ENCODE measurements around the gene KCNC1.

KCNC1 gene

DNA sequence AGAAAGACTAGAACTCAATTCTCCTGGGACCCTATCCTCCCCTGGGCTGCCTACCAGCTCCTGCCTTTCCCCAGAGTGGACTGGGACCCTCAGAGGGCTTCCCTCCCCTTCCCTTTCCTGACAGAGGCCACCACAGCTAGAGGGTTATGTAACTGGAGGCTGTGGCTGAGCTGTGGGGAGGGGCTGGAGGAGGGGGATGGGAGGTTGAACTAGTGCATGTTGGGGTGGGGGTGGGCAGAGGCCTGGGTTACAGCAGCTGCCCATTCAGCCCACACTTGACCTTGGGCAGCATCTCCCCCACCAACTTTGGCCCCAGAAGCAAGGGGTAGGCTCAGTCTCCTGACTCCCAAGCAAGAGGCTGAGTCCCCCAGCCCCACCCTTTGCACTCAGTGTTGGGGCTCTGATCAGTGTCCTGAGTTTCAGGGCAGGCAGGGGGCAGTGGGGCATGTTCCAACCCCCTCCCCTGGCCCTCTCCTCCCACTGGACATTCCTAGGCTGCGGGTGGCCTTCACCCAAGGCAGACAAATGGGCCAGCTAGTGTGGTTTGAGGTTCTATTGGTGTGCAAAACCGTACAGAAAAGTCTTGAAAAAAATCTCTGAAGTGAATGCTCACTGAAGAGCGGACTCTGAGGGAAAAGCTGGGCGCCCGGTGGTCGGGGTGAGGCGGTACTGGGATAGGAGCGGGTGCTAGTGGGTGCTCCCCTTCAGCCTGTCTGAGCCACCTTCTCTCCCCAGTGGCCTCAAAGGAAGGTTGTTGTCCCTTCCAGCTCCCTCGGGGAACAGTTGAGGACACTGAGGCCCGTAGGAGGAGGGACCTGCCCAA lies 3.8 kb downstream of the KCNC1 start:
- no peak for DNase-seq

DNA sequence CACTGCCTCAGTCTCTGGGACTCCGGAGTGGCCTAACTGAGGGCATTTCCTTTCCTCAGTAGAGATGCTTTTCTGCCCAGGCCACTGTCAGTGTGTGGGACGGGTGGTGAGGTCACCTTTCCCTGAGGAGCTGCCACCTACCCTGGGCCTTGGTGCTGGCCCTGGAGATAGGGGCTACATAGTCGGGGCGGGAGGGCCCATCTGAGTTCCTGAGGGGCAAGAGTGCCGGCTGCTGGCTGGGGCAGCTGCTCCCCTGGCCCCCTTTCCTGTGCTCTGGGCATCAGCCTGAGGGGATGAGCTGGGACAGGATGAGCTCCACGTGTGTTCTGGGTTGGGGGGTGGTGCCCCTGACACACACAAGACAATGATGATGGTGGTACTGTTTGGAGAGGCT lies 5.4 kb downstream of the KCNC1 start:
- DNase-seq = no peak

DNA sequence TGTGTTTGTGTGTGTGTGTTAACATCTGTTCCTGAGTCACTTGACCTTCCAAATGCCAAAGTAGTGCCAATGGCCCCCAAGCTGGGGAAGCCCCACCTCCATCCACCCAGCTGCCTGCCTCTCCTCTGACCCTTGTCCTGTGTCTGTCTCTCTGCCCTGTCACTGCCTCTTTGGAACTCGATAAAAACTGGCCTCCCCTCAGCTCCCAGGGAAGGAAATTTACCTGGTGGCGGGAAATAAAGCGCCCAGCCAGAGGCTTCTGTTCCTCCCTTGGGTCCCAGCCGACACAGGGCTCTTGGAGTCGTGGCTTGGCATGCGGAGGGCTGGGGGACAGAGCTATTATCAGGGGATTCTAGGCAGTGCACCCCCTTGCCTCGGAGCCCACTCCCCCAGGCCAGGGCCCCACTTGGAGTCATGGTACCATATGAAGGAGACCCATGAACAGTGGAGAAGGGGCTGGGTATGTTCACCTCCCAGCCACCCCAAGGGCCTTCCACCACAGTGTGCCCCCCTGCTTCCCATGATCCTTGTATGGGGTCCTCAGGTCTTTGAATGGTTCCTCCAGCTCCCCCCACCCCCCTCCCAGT lies 6.2 kb downstream of the KCNC1 start:
- DNase-seq = no peak

DNA sequence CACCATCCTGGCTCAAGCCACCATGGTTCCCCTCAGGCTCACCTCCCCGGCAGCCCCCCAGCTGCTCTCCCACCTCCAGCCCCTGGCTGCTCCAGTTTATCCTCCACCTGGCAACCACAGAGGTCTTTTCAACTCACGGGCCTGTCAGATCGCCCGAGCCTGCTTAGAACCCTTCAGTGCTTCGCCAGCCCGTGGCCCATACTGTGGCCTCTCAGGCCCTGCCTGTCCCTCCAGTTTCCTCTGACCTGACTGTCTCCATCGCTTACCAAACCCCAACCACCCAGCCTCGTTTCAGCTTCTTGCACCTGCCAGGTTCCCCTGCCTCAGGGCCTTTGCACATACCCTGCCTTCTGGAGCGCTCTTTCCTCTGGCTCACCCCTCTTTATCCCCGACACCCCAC lies 6.9 kb downstream of the KCNC1 start:
- no peak for DNase-seq

DNA sequence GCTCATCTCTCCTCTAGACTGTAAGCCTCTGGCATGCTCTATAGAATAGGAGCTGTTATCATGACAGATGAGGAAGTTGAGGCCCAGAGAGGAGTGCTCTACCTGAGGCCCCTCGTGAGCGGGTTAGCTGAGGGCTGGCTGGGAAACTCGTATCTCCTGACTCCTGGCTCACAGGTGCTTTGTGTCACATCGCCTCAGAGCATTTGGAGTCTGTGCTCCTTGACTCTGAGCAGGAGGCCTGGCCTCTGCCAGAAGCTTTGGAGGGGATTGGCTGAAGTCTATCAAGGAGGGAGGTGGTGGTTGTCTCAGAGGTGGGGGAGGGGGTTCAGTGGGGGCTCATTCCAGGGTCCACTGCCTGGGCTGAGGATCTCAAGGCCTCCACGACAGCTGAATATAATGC lies 7.4 kb downstream of the KCNC1 start:
- no peak for DNase-seq

DNA sequence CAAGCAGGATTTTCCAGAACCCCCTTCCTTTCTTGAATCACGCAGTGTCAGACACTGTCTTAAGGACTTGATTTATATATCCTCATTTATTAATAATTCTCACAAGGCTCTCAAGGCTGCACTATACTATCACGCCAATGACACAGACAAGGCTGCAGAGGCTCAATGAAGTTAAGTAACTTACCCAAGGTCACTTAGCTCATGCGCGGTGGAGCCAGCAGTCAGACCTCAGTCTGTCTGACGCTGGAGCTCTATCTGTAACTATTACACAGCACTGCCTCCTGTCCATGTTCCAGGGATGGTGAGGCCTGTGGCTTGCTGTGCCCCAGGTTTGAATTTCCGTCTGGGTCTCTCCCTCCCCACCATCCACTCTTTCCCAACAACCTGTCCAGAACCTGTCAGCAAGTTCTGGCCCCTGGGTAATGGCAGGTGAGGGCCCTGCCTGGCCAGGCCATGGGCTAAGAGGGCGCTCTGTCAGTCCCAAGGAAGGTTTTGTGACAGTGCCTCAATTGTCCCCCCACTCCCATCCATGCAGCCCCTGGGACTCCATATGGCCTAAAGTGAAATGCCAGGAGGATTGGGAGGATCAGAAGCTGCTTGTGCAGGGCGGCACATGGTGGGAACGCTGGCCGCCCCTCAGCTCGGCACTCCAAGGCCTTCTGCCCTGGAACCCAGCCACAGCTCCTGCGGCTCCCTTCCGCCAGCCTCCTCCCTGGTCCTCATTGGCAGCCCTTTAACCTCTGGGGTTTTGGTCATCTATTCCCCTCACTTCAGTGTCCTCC lies 8.6 kb downstream of the KCNC1 start:
- DNase-seq = no peak

DNA sequence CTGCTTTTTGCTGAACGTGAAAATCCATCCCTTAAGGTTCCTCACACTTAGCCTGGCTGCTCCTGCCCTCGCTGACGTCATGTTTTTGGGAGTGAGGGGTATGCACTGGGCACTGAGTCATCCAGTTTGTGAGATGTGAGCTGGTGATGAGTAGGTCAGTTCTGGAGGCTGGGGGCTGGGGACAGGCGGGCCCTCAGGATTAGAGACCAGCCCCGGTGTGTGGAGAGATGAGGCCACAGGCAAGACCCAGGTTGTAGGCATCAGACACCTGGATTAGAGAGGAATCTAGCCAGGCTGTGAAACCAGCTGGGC lies 9.2 kb downstream of the KCNC1 start:
- DNase-seq = no peak

DNA sequence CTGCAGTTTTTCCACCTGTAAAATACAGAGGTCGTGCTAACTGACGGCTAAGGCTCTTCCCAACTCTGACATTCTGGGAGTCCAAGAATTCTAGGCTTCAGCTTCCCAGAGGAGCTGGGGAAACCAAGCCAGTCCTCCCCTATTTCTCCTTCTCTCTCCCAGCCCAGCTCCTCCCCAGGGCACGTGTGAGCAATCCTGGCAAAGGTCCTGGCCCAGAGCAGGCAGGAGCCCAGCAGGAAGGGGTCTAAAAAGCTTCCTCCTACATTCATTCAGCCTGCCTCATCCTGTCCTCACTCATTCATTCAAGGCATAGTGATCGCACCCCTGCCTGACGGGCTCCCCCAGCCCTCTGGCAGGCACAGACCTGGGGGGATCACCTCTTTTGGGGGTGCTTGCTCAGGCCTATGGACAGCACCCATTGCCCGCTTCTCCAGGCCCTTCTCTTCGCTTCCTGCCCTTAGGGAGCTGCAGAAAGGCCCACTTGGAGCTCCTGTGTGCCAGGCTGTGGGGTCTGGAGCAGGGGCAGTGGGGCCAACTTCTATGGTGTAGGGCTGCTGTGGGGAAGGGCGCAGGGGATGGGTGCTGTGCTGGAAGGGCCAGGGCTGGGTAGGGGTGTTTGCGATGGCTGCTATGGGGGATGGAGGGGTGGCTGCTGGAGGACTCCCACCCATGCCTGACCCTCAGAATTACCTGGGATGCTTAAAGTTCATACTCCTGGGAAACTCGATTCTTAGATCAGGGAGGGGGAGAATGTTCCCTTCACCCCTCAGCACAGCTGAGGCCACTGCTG lies 9.8 kb downstream of the KCNC1 start:
- no peak for DNase-seq

DNA sequence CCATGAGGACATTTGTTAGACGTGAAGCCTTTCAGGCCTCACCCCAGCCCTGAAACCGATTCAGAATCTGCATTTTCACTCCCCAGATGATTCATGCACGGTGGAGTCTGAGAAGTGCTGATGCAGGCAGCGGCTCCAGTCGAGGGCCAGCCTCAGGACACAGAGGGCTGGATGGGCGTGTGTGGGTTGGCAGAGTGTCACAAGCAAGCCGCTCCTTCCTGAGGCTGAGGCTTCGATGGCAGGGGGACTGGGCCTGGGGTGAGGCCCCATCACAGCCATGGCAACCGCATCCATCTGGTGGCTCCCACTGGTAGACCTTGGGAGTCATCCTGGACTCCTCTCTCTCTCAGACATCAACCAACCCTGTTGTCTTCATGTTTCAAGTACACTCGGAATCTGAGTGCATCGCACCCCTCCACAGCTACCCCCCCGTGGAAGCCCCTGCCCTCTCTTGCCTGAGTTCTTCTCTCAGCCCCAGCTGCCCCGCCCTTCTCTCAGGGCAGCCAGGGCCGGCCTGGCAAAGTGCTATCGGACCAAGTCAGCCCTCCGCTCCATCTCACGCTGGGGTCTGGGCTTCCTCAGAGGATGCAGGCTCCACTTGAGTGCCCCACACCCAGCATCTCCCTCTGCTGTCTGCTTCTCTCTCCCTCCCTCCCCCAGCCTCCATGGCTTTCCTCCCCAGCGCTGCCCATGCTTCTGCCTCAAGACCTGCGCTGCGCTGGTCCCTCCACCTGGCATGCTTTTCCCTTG lies 10.6 kb downstream of the KCNC1 start:
- DNase-seq = no peak

DNA sequence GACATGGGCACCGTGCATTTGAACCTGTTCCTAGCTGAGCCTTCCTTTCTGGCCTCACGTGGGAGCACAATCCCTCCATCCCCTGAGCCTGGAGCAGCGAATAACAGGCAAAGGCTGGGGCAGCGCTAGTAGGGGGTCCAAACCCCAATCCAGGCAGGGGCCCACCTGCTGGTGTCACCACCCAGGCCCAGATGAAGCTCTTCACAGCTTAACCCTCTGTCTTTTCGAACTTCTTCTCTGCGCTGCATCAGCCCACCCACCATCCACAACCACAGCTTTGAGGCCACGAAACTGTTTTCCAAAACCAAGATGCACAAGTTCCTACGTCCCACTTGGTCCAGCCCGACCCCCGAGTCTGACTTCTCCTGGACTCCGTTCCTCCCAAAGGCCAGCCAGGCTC lies 11.5 kb downstream of the KCNC1 start:
- no peak for DNase-seq

DNA sequence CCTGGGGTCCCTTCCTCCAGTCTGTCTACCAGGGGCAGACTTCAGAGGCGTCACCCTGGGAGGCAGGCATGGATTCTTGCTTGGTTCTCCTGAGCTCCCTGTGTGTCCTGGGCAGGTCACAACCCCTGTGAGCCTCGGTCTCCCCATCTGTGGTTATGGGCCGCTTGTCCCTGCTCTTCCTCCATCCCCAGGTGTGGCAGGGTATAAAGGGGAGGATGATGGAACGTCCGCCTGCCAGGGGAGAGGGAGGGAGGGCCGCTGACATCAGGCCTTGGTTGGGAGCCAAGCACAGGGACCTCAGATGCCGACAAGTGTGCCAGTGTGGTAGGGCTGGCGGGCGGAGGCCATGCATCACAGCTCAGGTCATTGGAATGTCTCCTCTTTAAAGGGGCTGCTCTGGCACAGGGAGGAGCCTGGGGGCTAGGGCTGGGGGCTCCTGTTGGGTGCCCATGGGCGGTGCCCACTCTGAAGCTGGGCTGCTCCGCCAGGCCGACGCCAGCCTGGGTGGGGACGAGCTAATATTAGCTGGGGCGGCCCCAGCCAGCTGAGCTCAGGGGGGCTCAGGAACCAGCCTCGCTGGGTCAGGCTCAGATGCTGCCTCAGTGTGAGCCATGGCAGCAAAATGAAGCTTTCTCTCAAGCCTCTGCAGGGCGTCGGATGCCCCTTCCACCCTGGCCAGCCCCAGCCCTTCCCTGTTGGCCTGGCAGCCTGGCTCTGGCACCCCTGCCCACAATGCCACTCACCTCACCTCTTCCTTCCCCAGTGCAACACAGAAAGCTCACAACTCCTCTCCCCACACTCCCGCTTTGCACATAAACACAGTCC lies 12.8 kb downstream of the KCNC1 start:
- DNase-seq = no peak

DNA sequence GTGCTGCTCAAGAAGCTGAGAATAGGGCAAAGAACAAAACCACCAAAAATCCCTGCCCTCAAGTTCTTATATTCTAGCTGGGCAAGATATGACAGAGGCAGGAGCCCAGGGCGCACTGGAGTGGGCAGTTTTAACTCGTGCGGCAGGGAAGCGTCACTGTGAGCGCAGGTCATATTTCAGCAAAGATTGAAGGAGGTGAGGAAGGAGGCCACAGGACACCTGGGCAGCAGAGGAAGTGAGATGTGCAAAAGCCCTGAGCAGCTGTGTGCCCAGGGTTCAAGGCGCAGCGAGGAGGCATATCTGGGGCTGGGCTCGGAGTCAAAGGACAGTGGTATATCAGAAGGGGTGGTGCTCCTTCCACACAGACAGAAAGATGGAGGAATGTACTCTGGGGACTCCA lies 13.5 kb downstream of the KCNC1 start:
- DNase-seq = no peak

DNA sequence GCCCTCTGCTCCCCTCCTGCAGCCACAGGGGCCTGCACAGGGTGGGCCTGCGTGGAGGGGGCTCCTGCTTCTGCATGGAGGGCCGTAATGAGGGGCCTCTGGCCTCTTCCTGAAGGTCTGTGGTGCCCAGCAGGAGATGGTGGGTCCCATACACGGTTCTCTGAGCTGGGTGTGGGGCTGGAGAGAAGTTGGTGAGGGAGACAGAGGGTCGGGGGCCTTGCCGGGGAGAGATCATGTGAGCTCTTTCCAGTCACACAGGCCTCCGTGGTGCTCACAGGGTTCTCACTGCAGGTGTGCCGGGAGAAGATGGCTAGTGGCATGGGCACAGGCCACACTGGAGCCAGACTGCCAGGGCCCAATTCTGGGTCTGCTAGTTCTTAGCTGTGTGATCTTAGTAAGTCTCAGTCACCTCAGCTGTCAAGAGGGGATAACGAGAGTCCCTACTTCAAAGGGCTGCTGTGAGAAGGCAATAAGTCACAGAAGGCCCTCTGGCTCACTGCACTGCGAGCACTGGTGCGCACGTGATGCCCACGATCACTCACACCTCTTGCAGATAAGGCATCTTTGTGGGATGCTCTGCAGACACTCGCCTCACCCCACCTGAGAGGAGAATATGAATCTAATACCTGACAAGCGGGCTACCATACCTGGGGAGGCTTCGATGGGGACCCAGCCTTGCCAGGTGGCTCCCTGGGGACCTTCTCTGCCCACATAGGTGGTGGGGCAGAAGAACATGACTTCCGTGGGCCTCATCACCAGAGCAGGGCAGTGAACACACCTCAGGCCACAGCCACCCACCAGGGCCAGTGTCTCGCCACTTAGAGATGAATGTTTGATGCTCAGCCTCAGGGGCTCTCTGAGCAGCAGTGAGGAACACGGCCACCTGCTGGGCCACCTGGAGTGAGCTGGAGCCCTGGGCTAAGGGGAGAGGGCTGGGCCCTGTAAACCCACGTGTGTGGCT lies 14.5 kb downstream of the KCNC1 start:
- DNase-seq = no peak

DNA sequence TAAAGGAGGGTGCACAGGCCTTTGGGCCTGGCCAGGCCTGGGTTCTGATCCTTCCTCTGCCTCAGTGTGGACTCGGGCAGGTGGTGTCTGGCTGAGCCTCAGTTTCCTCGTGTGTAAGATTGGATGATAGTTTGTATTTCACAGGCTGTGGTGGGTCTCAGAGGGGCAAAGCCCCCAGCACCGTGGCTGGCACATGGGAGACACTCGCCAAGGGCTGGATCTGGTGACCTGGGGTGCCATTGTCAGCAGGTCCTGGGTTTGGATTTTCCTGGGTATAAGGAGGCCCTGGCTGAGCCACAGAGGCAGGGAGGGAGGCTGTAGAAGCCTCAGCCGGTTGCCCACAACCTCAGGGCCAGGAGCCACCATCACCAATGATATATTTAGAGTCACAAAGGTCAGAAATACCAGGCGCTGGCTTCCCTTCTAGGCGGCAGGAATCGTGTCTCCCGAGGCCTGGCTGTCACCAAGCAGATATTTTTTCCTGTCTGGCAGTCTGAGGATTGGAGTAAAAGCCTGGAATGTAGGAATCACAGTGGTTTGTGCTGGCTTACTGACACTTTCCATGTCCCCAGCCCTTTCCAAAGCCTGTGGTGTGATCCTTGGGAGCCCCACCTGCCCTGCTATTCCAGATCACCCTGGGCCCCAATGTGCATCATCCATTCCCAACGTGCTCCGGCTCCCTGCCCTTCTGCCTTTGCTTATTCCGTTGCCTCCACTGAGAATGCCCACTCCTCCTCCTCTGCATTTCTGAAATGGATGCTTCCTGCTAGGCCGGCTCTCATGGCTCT lies 15.6 kb downstream of the KCNC1 start:
- no peak for DNase-seq

DNA sequence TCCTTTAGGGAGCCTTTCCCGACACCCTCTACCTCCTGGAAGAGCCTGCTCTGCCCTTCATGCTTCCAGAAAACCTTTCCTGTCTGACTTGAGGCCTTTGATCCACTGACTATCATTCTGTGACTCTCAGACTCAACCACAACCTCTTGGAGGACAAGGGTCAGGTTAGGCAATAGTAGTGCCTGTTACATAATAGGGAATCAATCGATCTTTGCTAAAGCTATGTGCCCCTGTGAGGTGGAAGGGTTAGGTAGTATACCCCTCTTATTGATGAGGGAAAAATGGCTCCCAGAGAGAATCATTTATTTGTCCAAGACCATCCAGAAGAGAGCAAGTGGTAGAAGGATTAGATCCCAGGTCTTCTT lies 16.2 kb downstream of the KCNC1 start:
- no peak for DNase-seq

DNA sequence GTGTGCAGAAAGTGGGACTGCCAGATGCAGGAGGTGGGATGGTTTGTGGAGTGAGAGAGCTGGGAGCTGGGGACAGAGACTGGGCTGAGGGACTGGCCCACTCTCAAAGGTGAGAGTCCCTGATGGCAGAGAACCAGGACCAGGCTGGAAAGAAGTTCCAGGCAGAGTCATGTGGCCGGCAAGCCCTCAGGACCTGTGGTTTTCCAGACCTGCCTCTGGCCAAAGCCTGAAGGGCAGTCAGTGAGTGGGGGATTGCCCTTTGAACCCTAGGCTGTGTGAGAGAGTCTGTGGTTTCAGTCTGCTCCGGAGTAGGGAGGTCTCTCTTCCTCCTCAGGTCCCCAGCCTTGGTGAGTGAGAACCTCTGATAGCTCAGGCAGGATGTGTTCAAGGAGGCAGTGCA lies 17.0 kb downstream of the KCNC1 start:
- DNase-seq = no peak

DNA sequence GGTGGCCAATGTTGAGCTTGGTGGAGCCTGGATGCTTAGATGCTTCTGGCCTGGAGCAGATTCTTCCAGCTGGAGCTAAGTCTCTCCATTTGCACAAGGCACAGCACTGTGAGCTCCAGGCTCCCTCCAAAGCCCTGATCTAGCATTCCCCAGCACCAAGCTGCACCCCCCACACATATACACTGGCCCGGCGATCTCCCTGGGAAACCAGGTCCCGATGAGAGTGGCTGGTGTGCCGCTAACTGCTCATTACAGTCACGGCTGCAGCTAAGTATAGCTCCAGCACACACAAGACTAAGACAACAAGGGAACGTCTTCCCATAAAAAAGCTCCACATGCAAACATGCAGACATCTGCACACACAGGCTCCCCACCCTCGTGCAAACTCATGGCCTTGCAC lies 17.6 kb downstream of the KCNC1 start:
- no peak for DNase-seq

DNA sequence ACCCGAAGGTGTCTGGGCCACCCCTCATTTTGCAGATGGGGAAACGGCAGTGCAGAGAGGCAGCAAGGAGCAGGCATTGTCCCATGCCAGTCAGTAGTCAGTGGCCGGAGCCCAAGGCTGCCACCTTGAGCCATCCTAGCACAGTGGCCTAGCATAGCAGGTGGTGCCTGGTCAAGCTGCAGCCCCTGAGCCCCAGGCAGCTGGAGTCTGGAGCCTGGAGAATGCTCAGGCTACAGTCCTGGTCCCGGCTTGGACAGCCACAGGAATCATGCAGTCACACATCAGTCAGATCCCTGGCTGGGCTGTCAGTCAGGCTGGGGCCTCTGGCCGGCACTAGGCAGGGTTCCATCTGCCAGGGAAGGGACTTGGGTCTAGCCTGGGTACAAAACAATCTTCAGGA lies 18.6 kb downstream of the KCNC1 start:
- no peak for DNase-seq

DNA sequence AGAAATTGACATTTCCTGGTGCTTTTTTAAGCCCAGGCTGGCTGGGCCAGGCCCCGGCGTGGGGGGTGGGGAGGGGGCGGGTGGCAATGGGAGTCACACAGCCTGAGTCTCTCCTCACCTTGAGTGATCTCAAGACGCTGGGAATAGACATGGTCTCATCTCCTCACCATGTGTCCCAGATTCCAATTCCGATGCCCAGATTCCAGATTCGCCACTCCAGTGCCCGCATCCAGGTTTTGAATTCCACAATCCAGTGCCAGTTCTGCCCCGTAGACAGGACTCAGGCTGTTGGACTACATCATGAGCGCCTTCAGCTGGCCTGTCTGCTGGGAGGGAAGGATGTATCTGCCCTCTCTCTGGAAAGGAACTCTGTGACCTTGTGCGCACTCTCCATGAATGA lies 19.1 kb downstream of the KCNC1 start:
- DNase-seq = no peak

DNA sequence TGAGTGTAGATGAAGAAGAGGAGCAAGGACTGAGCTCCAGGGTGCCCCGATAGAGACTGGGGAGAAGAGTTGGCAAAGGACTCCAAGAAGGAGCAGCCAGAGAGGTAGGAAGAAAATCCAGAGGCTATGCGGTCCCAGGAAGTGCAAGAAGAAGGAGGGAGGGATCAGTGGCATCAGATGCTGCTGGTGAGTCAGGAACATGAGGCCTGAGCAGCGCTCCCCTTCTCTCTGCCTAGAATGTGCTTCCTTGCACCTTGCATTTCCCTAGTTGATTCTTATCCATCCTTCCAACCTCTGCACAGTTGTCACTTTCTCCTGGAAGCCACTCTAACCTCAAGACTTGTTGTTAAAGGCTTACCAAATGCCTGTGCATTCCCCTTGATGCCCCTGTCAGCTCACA lies 21.3 kb downstream of the KCNC1 start:
- no peak for DNase-seq

Data from DMS153 (cell line).